IMR-90 (cell line): ENCODE measurements around the gene LSM14A. TPM values are rescaled to one million over a fixed set of nuclear protein-coding genes. Genes with fewer than 3 reads are reported as not detected.

Experiments used
- ATAC-seq: fragments of 200-7000 bp; cut with Tn5 transposase; 2 replicates; pipeline ENCODE4 v1.9.1; 2020; ENCODE audit warnings: low read depth, mild to moderate bottlenecking, moderate library complexity
- BruUV-seq: library from RNA; stranded (reverse); fragments of 400-500 nt; replicated peaks from 2 replicates; lab custom pipeline; 2021; lab: Mats Ljungman, UMichigan
- CTCF ChIA-PET: fragments of 300-600 bp; formaldehyde crosslinking; extraction: SDS; loops from one replicate; lab custom pipeline; 2021; ENCODE audit warnings: antibody characterized with exemption; lab: Yijun Ruan, JAX
- POLR2A ChIA-PET: fragments of 300-600 bp; sonication (Branson Sonifier 250); formaldehyde crosslinking; loops from one replicate; lab custom pipeline; 2022; ENCODE audit warnings: antibody characterized with exemption; ENCODE audit not compliant: unreplicated experiment; lab: Charles Lee
- DNase-seq: peaks from one replicate; pipeline ENCODE4 v3.0.0; 2013
- H2AFZ ChIP-seq: replicated peaks from 2 replicates; pipeline ENCODE3; 2013; ENCODE audit warnings: low read length, mild to moderate bottlenecking; ENCODE audit not compliant: poor library complexity
- H2AK5ac ChIP-seq: 2 replicates; pipeline ENCODE4 v1.6.1; 2013; ENCODE audit warnings: low read depth, low read length, inconsistent platforms
- H2AK9ac ChIP-seq: replicated peaks from 2 replicates; pipeline ENCODE3; 2013; ENCODE audit warnings: mild to moderate bottlenecking, low read depth, low read length, moderate library complexity; ENCODE audit not compliant: poor library complexity
- H2BK120ac ChIP-seq: 2 replicates; pipeline ENCODE4 v1.6.1; 2013; ENCODE audit warnings: low read depth, low read length, inconsistent platforms
- H2BK15ac ChIP-seq: 3 replicates; pipeline ENCODE4 v1.6.1; 2013; ENCODE audit warnings: low read depth, low read length, inconsistent platforms
- H2BK20ac ChIP-seq: 2 replicates; pipeline ENCODE4 v1.6.1; 2013; ENCODE audit warnings: low read depth, mild to moderate bottlenecking, inconsistent platforms, low read length, moderate library complexity
- H2BK5ac ChIP-seq: 2 replicates; pipeline ENCODE4 v1.6.1; 2013; ENCODE audit warnings: mild to moderate bottlenecking, low read depth, low read length, inconsistent platforms; ENCODE audit not compliant: poor library complexity, severe bottlenecking
- H3K14ac ChIP-seq: replicated peaks from 2 replicates; pipeline ENCODE4 v1.6.1; 2013; ENCODE audit warnings: low read depth, low read length, inconsistent platforms
- H3K18ac ChIP-seq: 2 replicates; pipeline ENCODE4 v1.6.1; 2013; ENCODE audit warnings: low read depth, low read length, control low read depth
- H3K23ac ChIP-seq: 2 replicates; pipeline ENCODE4 v1.6.1; 2013; ENCODE audit warnings: low read depth, low read length, inconsistent platforms
- H3K27ac ChIP-seq: 2 replicates; pipeline ENCODE4 v1.5.1; 2013; ENCODE audit warnings: mild to moderate bottlenecking, control low read depth, low read length; ENCODE audit not compliant: insufficient read depth
- H3K27me3 ChIP-seq: 2 replicates; pipeline ENCODE4 v1.6.1; 2013; ENCODE audit warnings: low read length; ENCODE audit not compliant: control insufficient read depth, insufficient read depth
- H3K36me3 ChIP-seq: 2 replicates; pipeline ENCODE4 v1.6.1; 2013; ENCODE audit warnings: low read length, mixed read lengths; ENCODE audit not compliant: control insufficient read depth, insufficient read depth
- H3K4ac ChIP-seq: 2 replicates; pipeline ENCODE4 v1.6.1; 2013; ENCODE audit warnings: low read depth, low read length, inconsistent platforms
- H3K4me1 ChIP-seq: 2 replicates; pipeline ENCODE4 v1.6.1; 2013; ENCODE audit warnings: low read length, mixed read lengths; ENCODE audit not compliant: control insufficient read depth, insufficient read depth
- H3K4me2 ChIP-seq: 2 replicates; pipeline ENCODE4 v1.6.1; 2013; ENCODE audit warnings: low read depth, mild to moderate bottlenecking, control low read depth, low read length, moderate library complexity
- H3K4me3 ChIP-seq: 2 replicates; pipeline ENCODE4 v1.5.1; 2013; ENCODE audit warnings: low read depth, mild to moderate bottlenecking, control low read depth, low read length, moderate library complexity; ENCODE audit not compliant: insufficient read depth
- H3K56ac ChIP-seq: 2 replicates; pipeline ENCODE4 v1.6.1; 2013; ENCODE audit warnings: low read length, inconsistent platforms; ENCODE audit not compliant: insufficient read depth; ENCODE audit errors: extremely low read depth
- H3K79me1 ChIP-seq, 2 experiments: 2 replicates each; pipeline ENCODE4 v1.6.1; 2013; ENCODE audit warnings: low read length in 2 of 2, inconsistent platforms in 1 of 2, low read depth in 1 of 2
- H3K9ac ChIP-seq: 2 replicates; pipeline ENCODE4 v1.6.1; 2013; ENCODE audit warnings: low read depth, low read length, control low read depth
- H3K9me1 ChIP-seq: 2 replicates; pipeline ENCODE4 v1.6.1; 2013; ENCODE audit warnings: low read length, inconsistent platforms; ENCODE audit not compliant: insufficient read depth
- H3K9me3 ChIP-seq: 2 replicates; pipeline ENCODE4 v1.6.1; 2013; ENCODE audit warnings: low read length; ENCODE audit not compliant: control insufficient read depth, insufficient read depth
- H4K20me1 ChIP-seq: 2 replicates; pipeline ENCODE4 v1.6.1; 2013; ENCODE audit warnings: low read length, inconsistent platforms; ENCODE audit not compliant: insufficient read depth
- H4K5ac ChIP-seq: 2 replicates; pipeline ENCODE4 v1.6.1; 2013; ENCODE audit warnings: mild to moderate bottlenecking, low read depth, low read length, control low read depth
- H4K8ac ChIP-seq, 2 experiments: 2 replicates each; pipeline ENCODE4 v1.6.1; 2013; ENCODE audit warnings: low read depth in 2 of 2, low read length in 2 of 2, control low read depth in 1 of 2, inconsistent platforms in 1 of 2
- H4K91ac ChIP-seq: 2 replicates; pipeline ENCODE4 v1.6.1; 2013; ENCODE audit warnings: low read depth, low read length, inconsistent platforms; ENCODE audit not compliant: insufficient read depth
- MAZ ChIP-seq: IDR thresholded peaks from 2 replicates; pipeline ENCODE4 v1.6.1; 2012; ENCODE audit warnings: low read depth, mild to moderate bottlenecking, low read length, improper control_type of control experiment, moderate library complexity, borderline replicate concordance
- MXI1 ChIP-seq: IDR thresholded peaks from 2 replicates; pipeline ENCODE4 v1.6.1; 2012; ENCODE audit warnings: low read depth, mild to moderate bottlenecking, low read length, moderate library complexity, borderline replicate concordance
- POLR2A ChIP-seq: IDR thresholded peaks from 2 replicates; pipeline ENCODE4 v1.6.1; 2012; ENCODE audit warnings: mild to moderate bottlenecking, low read depth, low read length
- RFX5 ChIP-seq: IDR thresholded peaks from 2 replicates; pipeline ENCODE4 v1.8.0; 2012; ENCODE audit warnings: low read depth, mild to moderate bottlenecking, low read length, moderate library complexity
- WGBS, 2 experiments: methylation state at CpG; one replicate each; pipeline versions ENCODE4 v1.1.5 to v1.1.7; 2013; ENCODE audit warnings: missing lambda C conversion rate in 2 of 2; ENCODE audit not compliant: insufficient read length in 1 of 2; ENCODE audit errors: extremely low coverage in 2 of 2; 5-methylcytosine and 5-hydroxymethylcytosine counted together
- dilution Hi-C: fragments of 300-500 bp; cut with HindIII; formaldehyde crosslinking; loops from one replicate; pipeline ENCODE4 v1.14.3; 2018; ENCODE audit warnings: low sequenced_read_pairs; ENCODE audit not compliant: unreplicated experiment
- in situ Hi-C: fragments of 300-500 bp; cut with MboI; formaldehyde crosslinking; loops from 3 replicates; pipeline ENCODE4 v1.14.3; 2019; ENCODE audit warnings: low sequenced_read_pairs, inconsistent platforms, mixed read lengths
- intact Hi-C: fragments of 100-400 bp; cut with micrococcal nuclease; formaldehyde crosslinking; loops from 2 replicates; pipeline ENCODE4 v1.10.0; 2022
- polyA plus RNA-seq, 3 experiments: library from polyadenylated mRNA; depleted of rRNA; stranded (reverse); fragments of >200 nt; gene quantifications; 2 replicates each; pipeline ENCODE4 v1.2.3, GENCODE V29; 2012; ENCODE audit warnings: low replicate concordance in 1 of 3
- total RNA-seq: library from RNA; depleted of rRNA; stranded (reverse); fragments of >200 nt; gene quantifications from 2 replicates; pipeline ENCODE4 v1.2.3, GENCODE V29; 2012

LSM14A gene
- total and polyA plus RNA-seq, 2 of the 4 experiments (the other 2 are of a cell fraction): 44.3 to 54.8 TPM

DNA sequence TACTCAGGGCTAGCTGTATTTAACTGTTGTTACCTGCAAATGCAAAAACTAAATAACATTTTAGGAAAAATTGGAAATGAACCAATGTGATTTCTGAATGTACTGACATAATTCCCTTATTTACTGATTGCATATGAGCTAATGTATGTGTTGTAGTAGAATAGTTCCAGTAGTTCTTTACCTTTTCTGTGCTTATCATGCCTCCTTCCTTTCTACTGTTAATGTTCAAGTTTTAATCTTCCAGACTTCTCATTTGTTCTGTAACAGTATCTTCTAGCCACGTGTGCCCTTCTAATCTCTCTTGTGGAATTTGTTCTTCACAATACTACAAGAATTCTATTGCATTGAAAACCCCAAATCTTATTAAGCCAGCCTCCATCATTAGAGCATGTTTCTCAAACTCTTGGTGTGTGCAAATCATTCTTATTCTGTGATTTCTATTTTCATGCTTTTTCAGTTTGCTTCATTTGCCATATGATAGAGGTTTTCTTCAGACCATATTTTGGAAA lies 17.7 kb downstream of the LSM14A start:
- in situ Hi-C loops: no loop called here
- no CpG with 5 or more reads among the region's 1 CpG for WGBS, 2 experiments
- Histone ChIP-seq H3K4me3 (no peak overlapping the region), H3K9me1 (peaks cover 16% of the 10 kb centered on the region), H3K14ac (no peak overlapping the region), H3K27me3 (no peaks in the 10 kb centered on the region), H3K79me1 (peaks cover 16 to 83% of the 10 kb centered on the region in 2 experiments; a peak in 3 of 4 replicates), H3K27ac (no peak overlapping the region), H2BK15ac (no peak overlapping the region), H2BK120ac (no peak overlapping the region), H4K8ac (no peak overlapping the region), H3K36me3 (peaks cover 11% of the 10 kb centered on the region), H2BK20ac (no peak overlapping the region), H2BK5ac (no peak overlapping the region), H3K23ac (no peak overlapping the region), H3K56ac (no peak overlapping the region), H3K9me3 (no peaks in the 10 kb centered on the region), H4K20me1 (peaks cover 98% of the 10 kb centered on the region), H2AK9ac (no peak overlapping the region), H3K4ac (no peak overlapping the region), H3K4me2 (0 out of 2 replicates have a peak overlapping the region, but pooled peaks have one; percentile 21), H3K18ac (no peak overlapping the region), H4K91ac (no peak overlapping the region), H3K9ac (no peak overlapping the region), H2AK5ac (no peak overlapping the region), H4K5ac (no peak overlapping the region), H2AFZ (no peak overlapping the region), H3K4me1 (peaks cover 13% of the 10 kb centered on the region)
- TF ChIP-seq MXI1: no peak
- TF ChIP-seq RFX5: no peak
- no peak for TF ChIP-seq POLR2A
- TF ChIP-seq MAZ: no peak
- DNase-seq (no peak), ATAC-seq (no peak)
- ChIA-PET CTCF (no interaction called here), POLR2A (no interaction called here)
- intact Hi-C loops: loop anchor here (5.0 kb wide), 1 partner anchor 32 kb away; no protein-coding TSS in a partner anchor
- dilution Hi-C loops: no loop called here
- no TSS peak for BruUV-seq
